Measurements from ENCODE around the gene NAA15. TPM values are rescaled to one million over a fixed set of nuclear protein-coding genes. Genes with fewer than 3 reads are reported as not detected.

NAA15 gene
- total RNA-seq, 4 donors from 2014 or later: 25.0 to 48.8 (median 37.2) TPM

GRCh38 chr4:139361301-139361700, 60.0 kb downstream of the NAA15 start:
- TF ChIP-seq POLR2A (IDR thresholded peaks at IDR 0.05) (no peak), CTCF (IDR thresholded peaks at IDR 0.05 in 4 of 5, conservative IDR thresholded peaks at IDR 0.05 in 1 of 5) (no peak)
- no peaks in the 10 kb centered on the region for H3K9me3 ChIP-seq
- ATAC-seq: no peak
- intact Hi-C loops (cut with DNase I; ENCODE audit: low total_unique reads) (no loop called here), in situ Hi-C loops (cut with MboI; ENCODE audit: low sequenced_read_pairs in 4 of 4) (no loop called here)
- peaks cover 4 to 6% of the 10 kb centered on the region in 2 donors for H3K4me1 ChIP-seq
- no peak for DNase-seq
- H3K27me3 ChIP-seq: no peaks in the 10 kb centered on the region
- peaks cover 0 to 50% of the 10 kb centered on the region in 2 donors for H3K36me3 ChIP-seq
- no peak overlapping the region for H3K4me3 ChIP-seq
- no peak overlapping the region for H3K27ac ChIP-seq

- no peak for ATAC-seq
- in situ Hi-C loops (cut with MboI; ENCODE audit: low sequenced_read_pairs in 4 of 4): no loop called here
- intact Hi-C loops (cut with DNase I; ENCODE audit: low total_unique reads): no loop called here
- H3K4me1 ChIP-seq: no peaks in the 10 kb centered on the region
- no peak for TF ChIP-seq POLR2A (IDR thresholded peaks at IDR 0.05)
- no peak for TF ChIP-seq CTCF (IDR thresholded peaks at IDR 0.05 in 4 of 5, conservative IDR thresholded peaks at IDR 0.05 in 1 of 5)
- no peaks in the 10 kb centered on the region for H3K9me3 ChIP-seq
- no peak overlapping the region for H3K27ac ChIP-seq
- no peak overlapping the region for H3K4me3 ChIP-seq
- H3K36me3 ChIP-seq: peaks cover 0 to 51% of the 10 kb centered on the region in 2 donors
- DNase-seq: no peak
- no peaks in the 10 kb centered on the region for H3K27me3 ChIP-seq
These were observed 66.3 kb downstream of the NAA15 start for GRCh38 chr4:139367421-139368090.

- Histone ChIP-seq H3K4me1 (no peaks in the 10 kb centered on the region), H3K36me3 (peaks cover 0 to 53% of the 10 kb centered on the region in 2 donors), H3K27ac (no peak overlapping the region), H3K27me3 (no peaks in the 10 kb centered on the region), H3K4me3 (no peak overlapping the region), H3K9me3 (no peaks in the 10 kb centered on the region)
- TF ChIP-seq POLR2A (IDR thresholded peaks at IDR 0.05) (no peak), CTCF (IDR thresholded peaks at IDR 0.05 in 4 of 5, conservative IDR thresholded peaks at IDR 0.05 in 1 of 5) (no peak)
- intact Hi-C loops (cut with DNase I; ENCODE audit: low total_unique reads): no loop called here
- ATAC-seq: no peak
- DNase-seq: no peak
- in situ Hi-C loops (cut with MboI; ENCODE audit: low sequenced_read_pairs in 4 of 4): no loop called here
These were observed 67.7 kb downstream of the NAA15 start for GRCh38 chr4:139368998-139369397.

GRCh38 chr4:139374251-139374650, 72.9 kb downstream of the NAA15 start:
- Histone ChIP-seq H3K36me3 (peaks cover 0 to 56% of the 10 kb centered on the region in 2 donors), H3K4me3 (no peak overlapping the region), H3K9me3 (no peaks in the 10 kb centered on the region), H3K27me3 (no peaks in the 10 kb centered on the region), H3K4me1 (no peaks in the 10 kb centered on the region), H3K27ac (no peak overlapping the region)
- no peak for ATAC-seq
- in situ Hi-C loops (cut with MboI; ENCODE audit: low sequenced_read_pairs in 4 of 4): no loop called here
- intact Hi-C loops (cut with DNase I; ENCODE audit: low total_unique reads): no loop called here
- TF ChIP-seq CTCF (IDR thresholded peaks at IDR 0.05 in 4 of 5, conservative IDR thresholded peaks at IDR 0.05 in 1 of 5) (no peak), POLR2A (IDR thresholded peaks at IDR 0.05) (no peak)
- no peak for DNase-seq

GRCh38 chr4:139386421-139386820, 85.1 kb downstream of the NAA15 start:
- H3K4me1 ChIP-seq: peaks cover 0 to 4% of the 10 kb centered on the region in 2 donors
- H3K27ac ChIP-seq: no peak overlapping the region
- TF ChIP-seq CTCF (IDR thresholded peaks at IDR 0.05 in 4 of 5, conservative IDR thresholded peaks at IDR 0.05 in 1 of 5) (no peak), POLR2A (IDR thresholded peaks at IDR 0.05) (no peak)
- no peaks in the 10 kb centered on the region for H3K27me3 ChIP-seq
- H3K4me3 ChIP-seq: no peak overlapping the region
- in situ Hi-C loops (cut with MboI; ENCODE audit: low sequenced_read_pairs in 4 of 4) (no loop called here), intact Hi-C loops (cut with DNase I; ENCODE audit: low total_unique reads) (no loop called here)
- no peak for ATAC-seq
- H3K36me3 ChIP-seq: peaks cover 0 to 42% of the 10 kb centered on the region in 2 donors
- no peak for DNase-seq
- H3K9me3 ChIP-seq: no peaks in the 10 kb centered on the region

Data from gastrocnemius medialis (tissue), 4 donors.